HL-60/S4 treated with retinoic acid at 250 ng/mL for 4 days and 3 days (cell line): ENCODE data around the gene ATXN10.
"Not testable (repeated sequence)": the region's sequence is repeated elsewhere in the genome, so short reads cannot be mapped to it uniquely, and the experiment has no call there.

Source experiments
- in situ Hi-C: fragments of 300-500 bp; cut with MboI; formaldehyde crosslinking; loops from 2 replicates; pipeline ENCODE4 v1.7.0; 2022; ENCODE audit warnings: low sequenced_read_pairs

The ATXN10 gene

DNA sequence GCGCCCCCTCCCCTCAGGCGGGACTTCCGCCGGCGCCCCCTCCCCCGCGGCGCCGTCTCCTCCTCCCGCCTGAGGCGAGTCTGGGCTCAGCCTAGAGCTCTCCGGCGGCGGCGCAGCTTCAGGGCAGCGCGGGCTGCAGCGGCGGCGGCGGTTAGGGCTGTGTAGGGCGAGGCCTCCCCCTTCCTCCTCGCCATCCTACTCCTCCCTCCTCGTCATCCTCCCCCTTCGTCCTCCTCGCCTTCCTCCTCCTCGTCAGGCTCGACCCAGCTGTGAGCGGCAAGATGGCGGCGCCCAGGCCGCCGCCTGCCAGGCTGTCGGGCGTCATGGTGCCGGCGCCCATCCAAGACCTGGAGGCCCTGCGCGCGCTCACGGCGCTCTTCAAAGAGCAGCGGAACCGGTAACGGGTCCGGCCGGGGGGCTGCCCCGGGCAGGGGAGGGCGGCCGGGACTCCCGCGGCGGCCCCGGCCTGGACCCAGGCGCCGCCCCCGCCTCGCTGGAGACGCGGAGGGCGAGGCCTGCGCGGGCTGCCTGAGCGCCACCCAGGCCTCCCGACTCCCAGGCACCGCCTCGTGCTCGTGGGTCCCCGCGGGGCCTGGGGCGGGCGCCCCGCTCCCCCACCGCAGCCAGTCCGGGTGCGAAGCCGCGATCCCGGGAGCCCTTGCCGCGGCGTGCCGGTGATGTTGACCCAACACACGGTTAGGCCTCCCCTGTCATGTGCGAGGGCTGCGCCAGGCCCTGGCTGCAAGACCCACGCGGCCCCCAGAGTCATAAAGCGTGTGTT lies at the start of gene ATXN10:
TSS of gene ATXN10 (plus strand) at position 52 of the 781 bp plus-strand sequence. CDS start at position 282, 230 bp downstream.
- in situ Hi-C loops: no loop called here

DNA sequence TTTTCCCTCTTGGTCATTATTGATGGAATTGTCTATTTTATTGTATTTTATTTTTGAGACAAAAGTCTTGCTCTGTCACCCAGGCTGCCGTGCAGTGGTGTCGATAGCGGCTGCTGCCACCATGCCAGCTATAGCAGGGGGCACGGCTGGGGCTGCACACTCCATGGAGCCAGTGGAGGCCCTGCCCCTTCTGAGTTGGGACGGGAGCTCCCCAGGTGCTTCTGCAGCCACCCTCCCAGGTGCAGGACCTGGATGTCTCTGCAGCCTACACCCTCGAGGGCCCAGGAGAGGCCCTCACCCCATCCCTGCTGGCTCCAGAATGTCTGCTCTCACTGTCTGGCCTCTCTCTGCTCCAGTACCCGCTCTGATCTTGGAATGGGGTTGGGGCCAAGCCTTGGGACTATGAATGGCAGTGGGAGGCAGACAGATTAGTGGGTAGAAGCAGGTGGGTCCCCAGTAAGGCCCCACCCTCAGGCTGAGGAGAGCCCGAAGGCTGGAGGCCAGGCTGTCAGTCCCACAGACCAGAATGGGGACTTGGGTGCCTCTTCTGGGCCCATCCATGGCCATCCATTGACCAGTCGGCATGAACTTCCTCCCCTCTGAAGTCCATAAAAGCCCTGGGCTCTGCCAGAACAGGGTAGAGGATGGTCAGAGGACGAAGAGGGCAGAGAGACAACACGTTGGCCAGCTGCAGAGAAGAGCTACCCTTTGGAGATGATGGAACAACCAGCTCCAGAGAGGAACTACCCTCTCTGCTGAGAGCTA lies 49.6 kb upstream of the ATXN10 start:
- in situ Hi-C loops: no loop called here

DNA sequence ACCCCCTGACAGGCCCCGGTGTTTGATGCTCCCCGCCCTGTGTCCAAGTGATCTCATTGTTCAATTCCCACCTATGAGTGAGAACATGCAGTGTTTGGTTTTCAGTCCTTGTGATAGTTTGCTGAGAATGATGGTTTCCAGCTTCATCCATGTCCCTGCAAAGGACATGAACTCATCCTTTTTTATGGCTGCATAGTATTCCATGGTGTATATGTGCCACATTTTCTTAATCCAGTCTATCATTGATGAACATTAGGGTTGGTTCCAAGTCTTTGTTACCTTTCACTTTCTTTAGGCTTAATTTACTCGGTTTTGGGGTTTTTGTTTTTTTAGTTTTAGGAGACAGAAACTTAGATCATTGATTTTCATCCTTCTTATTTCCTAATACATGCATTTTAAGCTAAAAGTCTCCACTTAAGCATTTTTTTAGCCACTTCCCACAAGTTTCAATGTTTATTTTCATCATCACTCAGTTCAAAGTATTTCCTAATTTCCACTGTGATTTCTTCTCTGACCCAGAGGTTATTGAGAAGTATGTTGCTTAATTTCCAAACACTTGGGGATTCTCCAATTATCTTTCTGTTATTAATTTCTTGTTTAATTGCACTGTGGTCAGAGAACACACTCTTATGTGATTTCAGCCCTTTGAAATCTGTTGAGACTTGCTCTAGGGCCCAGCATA lies 48.0 kb upstream of the ATXN10 start:
- in situ Hi-C loops: not testable (repeated sequence)

DNA sequence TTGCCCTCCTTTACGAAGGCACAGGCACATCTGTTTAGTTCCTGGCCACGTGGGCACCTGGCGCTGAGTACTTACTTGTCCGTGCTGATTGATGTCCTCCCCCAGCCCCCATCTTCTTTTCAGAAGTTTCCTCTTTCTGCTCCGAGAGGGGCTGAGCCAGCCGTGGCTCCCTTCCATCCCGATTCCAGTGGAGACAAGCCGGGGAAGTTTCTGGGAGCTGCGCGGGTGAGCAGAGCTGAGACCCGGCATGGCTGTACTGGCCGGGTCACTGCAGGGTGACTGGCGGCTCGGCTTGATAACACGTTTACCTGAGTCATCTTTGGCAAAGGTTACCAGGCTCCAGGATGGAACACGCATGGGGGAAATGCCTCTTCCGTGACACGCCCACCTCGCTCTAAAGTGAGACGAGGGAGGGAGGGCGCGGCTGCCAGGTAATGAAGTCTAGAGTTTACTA lies 45.4 kb upstream of the ATXN10 start:
- in situ Hi-C loops: no loop called here

- in situ Hi-C loops: no loop called here
Measured at GRCh38 chr22:45627489-45628233, 44.0 kb upstream of the ATXN10 start.

DNA sequence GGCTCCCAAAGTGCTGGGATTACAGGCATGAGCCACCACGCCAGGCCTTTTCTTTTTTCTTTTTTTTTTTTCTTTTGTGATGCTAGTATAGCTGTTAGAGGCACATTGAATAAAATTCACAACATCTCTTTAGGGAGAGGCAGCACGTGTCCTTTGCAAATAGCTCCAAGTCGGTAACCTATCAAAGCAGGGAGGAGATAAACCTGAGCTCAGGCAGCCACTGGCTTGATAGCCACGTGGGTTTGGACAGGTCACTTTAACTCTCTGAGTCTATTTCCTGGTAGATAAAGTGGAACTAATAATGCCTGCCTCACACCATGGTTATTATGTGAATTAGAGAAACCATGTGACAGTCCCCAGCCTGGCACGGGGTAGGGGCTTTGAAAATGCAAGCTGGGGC lies 43.1 kb upstream of the ATXN10 start:
- in situ Hi-C loops: no loop called here

DNA sequence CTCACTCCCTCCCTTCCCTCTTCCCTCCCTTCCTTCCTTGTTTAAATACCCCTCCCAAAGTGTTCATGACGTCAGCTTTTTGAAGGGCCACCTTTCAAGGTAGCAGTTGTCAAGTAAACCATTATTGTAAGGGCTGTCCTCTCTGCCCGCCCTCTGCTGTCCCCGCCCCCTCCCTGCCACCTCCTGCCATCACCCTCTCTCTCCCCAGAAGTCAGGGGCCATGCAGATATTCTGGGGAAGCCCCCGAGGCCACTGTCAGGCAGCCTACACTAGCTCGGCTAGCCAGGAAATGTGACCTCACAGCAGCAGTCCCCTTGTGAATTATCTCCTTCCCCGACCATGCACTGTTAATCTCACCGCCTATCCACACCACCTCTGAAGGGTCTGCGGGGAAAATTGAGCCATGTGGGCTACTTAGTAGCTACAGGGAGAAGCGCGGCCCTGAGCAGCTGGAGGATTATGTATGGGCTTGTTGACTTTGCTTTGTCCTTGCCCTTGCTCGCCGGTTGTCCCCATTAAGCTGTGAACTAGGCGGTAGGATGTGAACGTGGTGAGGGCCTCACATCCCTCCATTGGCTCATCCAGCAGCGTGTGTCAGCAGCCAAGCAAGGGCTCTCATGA lies 42.1 kb upstream of the ATXN10 start:
- in situ Hi-C loops: no loop called here

DNA sequence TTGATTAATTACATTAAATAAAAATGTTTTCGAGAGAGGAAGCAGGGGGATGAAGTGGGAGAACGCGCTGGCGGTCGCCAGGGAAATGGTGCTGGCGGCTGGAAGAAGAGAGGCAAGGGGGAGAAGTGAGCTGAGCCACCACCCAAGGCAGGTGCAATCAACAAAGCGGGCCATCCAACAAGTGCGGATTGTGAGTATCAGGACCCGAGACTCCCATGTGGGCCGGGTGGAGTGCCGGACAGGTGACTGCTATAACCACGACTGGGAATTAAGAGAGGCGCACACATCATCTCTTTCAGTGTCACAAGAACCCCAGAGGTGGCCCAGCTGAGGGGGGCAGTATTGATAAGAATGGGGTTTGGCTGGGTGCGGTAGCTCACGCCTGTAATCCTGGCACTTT lies 41.2 kb upstream of the ATXN10 start:
- in situ Hi-C loops: no loop called here

DNA sequence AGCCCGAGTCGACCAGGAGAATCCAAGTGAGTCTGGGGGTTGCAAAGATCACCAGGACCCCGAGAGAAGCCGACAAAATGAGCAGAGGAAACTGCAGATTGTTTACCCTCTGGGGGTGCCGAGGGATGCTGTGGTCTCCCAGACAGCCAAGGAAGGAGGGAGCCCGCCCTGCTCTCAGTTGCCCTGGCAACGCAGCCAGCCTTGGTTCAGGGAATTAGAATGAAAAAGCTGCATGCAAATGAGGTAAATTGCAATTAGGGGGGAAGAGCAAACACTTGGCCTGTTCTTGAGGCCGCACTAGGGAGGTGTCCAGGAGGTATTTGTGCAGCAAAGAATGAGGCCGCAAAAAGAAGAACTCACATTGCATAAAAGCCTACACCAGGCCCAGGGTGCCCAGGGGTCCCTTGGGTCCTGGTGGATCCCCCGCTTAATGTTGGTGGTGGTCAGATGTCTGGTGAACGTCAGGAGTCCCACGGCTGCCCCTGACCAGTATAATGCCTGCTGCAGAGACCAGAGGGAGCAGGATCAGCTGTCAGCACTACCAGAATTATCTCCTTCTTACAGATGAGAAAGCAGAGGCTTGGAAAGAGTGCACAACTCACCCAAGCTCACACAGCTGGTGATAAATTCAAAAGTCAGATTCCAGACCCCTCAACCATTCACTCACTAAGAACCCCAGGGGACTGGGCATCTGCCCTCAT lies 40.3 kb upstream of the ATXN10 start:
- in situ Hi-C loops: no loop called here

- in situ Hi-C loops: no loop called here
Measured at GRCh38 chr22:45631841-45632238, 39.8 kb upstream of the ATXN10 start.

DNA sequence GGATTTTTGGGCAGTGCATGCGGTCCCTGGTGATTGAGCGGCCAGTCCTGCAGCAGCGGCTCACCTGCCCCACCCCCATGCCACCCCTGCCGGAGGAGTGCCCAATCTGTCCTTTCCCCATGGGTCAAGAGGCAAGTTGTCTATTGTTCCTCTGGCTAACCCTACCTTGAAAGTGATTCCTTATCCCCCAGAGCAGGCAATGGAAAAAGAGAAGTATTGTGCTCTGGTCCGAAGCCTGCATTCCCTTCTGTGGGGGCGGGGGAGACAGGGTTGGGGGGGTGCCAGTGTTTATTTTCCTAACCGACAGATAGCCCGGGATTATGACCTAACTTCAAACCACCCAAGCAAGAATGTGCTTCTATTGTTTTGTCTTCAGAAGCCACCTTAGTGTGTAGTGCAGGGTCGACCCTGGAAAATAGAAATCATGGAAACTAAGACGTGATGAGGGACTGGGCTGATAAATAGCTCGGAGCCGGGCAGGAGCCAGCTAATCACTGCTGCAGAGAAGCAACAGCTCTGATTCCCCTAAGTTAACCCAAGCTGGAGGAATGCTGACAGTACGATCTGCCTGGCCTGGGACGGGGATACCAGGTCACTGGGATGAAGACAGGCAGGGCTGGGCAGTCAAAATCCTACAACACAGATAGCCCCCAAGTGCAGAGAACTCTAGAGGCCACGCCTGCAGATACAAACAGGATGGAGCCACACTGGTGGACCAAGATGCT lies 38.7 kb upstream of the ATXN10 start:
- in situ Hi-C loops: no loop called here

GRCh38 chr22:45636683-45637082 lies 35.0 kb upstream of the ATXN10 start:
- in situ Hi-C loops: no loop called here

DNA sequence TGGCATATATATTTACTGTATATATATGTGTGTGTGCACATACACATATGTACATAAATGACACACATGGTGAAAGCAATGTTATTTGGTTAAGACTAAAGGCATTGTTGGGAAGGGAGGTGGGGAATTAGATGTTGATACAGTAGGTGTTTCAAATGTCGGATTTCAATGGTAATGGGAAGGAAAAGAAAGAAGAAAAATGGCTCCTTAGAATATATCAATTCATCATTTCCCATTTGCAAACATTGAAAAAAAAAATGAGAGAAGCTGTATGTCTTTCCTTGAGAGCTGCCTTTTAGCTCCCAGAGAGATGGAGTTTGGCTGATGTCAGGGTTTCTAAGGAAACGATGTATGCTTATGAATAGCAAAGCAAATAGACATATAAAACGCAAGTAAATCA lies 33.4 kb upstream of the ATXN10 start:
- in situ Hi-C loops: no loop called here

DNA sequence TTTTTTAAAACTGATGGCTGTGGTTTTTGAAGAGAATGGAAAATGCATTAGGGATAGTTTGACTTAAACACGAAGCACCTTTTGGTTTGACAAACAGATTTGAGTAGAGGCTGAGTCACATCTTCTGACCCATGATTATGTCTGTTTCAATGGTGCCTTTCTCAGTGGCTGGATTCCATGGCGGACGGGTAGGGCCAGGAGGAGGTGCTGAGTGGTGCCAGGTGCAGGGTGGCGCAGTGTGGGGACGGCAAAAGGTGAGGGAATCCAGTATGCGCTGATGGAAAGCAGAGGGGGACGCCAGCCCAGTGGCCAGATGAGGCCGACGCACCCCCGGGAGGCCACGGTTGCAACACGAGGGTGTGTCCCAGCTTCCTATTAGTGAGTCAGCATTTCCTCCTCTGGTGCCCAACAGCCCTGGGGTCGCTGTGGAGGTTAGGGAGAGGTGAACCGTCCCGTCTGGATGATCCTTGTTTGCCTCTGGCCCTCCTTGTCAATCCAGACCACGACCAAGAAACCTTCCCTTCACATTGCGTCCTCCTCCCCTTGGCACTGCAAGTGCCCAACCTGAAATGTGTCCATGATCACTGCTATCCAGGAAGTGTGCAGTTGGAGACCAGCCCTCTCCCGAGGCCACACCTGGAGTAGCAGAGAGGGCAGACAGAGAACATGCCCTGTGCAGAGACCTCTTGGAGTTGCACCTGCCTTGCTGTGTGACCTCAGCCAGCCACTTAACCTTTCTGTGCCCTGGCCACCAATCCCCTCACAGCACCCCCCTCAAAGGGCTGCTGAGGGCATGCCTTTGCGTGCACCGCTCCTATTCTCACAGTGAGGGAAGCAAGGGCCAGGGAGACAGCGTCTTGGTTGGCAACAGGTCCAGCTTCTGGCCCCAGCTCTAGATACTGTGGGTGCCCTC lies 32.5 kb upstream of the ATXN10 start:
- in situ Hi-C loops: no loop called here

- in situ Hi-C loops: no loop called here
Measured at GRCh38 chr22:45639747-45640102, 31.9 kb upstream of the ATXN10 start.

DNA sequence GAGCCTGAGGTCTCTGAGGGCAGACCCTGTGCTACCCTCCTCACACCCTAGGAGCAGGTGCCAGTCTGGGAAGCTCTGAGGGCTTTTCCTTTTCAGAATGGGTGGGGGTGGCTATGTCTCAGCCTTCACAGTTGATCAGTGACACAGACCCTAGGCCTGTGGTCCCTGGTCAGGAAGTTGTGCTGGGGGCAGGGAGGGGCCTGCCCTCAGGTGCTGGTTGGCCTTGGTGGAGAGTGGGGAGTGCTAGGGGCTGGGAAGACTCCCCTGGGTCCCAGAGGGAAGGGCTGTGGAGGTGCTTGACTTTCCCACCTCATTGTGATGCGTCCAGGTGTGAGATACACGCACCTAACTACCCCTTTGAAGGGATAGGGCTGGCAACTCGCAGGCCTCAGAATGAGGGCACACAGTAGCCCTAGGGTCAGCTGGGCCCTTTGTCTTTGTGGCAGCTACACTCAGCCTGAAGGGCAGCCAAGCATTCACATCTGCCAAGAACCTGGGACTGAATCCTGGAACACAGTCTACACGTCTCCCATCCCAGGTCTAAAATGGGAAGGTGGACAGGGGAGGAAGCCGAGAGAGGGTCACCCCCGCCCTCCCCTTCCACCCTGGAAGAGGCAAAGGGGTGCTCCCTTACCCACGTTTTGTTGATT lies 31.2 kb upstream of the ATXN10 start:
- in situ Hi-C loops: no loop called here

- in situ Hi-C loops: no loop called here
Measured at GRCh38 chr22:45640941-45641621, 30.6 kb upstream of the ATXN10 start.
